Activated CD8-positive, alpha-beta memory T cell treated with anti-CD3 and anti-CD28 coated beads, Interleukin-2, amount 50 U/mL, for 1 hour (primary cell): Measurements from ENCODE around the gene PLXDC2.

ENCODE experiments used
- DNase-seq: peaks from one replicate; pipeline ENCODE4 v3.0.0-alpha.2; 2020; ENCODE audit errors: extremely low read depth

The PLXDC2 gene

DNA sequence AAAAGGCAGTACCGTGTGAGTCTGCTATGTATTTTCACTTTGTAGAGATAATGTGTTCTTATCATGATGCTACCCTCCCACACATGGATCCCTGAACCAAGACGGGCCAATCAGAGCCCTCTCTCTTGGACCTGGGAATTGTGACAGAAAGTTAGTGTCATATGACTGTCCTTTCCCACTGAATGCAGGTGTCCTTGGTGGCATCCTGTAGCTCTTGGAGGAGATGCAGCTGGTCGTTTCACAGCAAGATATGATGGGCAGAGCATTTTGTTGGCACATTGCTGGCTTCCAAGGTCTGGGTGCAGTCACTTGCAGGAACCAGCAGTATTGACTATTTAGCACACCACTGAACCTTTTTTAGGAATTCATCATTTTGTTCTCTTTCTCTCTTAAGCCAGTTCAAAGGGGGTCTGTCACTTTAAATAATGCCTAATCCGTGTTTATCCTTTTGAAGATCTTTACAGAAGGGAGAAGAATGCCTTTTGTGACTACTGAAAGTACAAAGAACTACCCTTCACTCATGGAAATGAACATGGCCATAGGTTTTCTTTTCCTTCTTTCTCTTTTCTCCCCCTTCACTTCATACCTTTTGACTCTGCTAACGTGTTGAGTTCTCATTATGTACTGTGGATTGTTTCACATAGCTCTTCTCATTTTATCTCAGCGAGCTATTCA, 125.1 kb downstream of the PLXDC2 start:
- DNase-seq, result no peak

DNA sequence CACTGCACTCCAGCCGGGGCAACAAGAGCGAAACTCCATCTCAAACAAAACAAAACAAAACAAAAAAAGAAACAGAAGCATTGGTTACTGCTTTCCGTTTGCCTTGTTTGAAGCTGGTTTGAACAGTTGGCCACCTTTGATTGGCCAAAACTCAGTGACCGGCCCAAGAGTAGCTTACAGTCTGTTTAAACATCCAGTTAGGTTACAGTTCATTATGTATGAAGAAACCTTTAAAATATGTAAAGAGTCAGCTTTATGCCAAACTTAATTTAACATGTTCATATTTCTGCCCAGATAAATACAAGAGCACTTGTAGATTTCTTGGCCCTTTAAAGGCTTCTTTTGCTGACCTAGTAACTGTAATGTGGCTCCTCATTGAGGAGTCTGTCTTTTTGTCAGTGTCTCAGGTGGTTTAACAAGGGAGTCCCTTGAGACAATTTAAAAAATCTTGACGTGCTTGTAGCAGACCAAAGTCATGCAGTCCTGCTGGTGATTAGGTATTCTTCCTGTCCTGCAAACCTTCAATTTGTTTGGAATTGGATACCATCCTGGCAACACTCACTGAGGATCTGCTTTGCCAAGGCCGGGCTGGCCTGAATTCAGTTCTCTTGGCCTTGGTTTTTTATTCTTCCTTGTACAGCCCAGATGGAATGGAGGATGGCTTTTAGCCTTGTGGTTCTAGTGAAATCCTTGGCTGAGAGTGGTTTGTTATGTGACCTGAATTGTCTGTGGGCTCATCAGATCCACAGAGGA, 128.9 kb downstream of the PLXDC2 start:
- DNase-seq, result no peak

DNA sequence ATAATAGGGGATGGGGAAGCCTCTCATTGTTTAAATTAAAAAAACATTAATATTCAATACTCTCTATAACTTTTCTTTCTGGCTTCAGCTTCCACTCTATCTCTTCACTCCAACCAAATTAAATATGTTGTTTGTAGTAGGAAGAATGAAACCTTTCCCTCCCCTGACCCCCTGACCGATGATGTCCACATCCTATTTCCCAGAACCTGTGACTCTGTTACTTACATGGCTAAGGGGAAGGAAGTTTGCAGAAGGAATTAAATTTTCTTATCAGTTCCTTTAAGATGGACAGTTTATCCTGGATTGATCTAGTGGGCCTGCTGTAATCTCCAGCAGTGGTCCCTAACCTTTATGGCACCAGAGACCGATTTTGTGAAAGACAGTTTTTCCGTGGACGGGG, 130.0 kb downstream of the PLXDC2 start:
- no peak for DNase-seq

DNA sequence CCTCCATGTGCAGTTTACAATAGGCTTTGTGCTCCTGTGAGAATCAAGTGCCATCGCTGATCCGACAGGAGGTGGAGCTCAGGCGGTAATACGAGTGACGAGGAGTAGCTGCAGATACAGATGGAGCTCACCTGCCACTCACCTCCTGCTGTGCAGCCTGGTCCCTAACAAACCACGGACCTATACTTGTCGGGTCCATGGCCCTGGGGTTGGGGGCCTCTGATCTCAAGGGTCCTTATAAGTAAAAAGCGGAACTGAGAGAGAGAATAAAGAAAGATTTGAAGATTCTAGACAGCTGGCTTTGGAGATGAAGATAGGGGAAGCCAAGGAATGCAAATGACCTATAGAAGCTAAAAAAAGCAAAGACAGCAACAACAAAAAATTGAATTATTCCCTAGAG, 130.6 kb downstream of the PLXDC2 start:
- no peak for DNase-seq

DNA sequence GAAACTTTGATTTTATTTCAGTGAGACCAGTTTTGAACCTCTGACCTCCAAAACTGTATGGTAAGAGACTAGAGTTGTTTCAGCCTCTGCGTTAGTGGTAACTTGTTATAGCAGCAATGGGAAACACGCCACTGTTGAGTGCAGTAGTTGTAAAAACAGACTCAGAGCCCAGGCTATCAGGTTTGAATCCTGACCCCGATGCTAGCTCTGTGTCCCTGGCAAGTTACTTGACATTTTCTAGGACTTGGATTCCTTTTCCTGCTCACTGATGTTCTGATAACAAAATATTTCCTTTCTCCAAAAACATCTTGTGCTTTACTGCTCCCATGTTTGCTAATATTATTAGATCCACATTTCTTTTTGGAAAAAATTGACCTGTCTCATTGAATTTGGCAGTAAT, 131.0 kb downstream of the PLXDC2 start:
- no peak for DNase-seq

DNA sequence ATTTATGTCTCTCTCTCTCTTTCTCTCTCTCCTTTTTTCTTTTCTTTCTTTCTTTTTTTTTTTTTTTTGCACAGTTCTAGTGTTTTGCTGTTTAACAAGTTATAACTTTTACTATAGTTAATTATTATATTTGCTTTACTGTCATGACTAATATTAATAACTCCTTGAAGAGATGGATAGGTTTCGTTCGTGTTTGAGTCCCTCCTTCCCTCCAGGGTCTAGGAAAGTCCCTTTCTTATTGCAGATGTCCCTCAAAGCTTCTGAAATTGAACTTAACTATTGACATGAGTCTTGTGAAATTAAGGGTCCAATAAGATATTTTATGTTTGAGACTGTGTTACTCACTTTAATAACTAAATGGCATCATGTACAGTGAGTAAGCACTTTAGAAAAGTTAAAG, 131.4 kb downstream of the PLXDC2 start:
- no peak for DNase-seq

DNA sequence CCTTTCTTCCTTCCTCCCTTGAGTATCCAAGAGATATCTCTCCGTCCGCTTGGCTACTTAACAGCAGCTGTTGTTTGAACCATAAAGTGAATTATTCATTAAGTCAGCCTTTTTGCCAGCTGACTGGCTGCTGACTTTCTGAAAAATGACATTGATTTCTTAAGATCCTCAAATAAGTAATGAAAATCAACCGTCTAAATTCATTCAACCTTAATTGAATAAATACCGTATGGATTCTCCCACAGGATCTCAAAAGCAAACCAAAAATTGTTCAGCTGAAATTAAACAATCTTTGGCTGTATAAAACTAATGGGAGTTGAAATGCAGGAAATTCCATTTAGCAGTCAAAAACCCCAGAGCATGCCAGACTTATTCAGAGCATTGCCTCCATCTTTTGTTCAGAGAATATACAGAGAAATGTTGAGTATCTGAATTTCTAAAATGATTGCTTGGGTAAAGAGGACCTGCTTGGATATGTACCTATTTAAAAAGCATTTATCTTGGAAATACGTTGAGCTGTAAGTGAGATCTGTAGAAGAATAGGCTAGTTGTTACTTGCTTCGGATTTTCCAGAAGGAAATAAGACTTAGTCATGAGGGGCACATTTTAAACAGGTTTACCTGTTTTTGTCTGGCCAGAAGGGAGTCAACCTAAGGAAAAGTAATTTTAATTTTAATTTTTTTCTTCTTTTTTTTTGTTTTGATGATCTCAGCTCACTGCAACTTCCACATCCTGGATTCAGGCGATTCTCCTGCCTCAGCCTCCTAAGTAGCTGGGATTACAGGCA, 136.2 kb downstream of the PLXDC2 start:
- DNase-seq, result no peak

DNA sequence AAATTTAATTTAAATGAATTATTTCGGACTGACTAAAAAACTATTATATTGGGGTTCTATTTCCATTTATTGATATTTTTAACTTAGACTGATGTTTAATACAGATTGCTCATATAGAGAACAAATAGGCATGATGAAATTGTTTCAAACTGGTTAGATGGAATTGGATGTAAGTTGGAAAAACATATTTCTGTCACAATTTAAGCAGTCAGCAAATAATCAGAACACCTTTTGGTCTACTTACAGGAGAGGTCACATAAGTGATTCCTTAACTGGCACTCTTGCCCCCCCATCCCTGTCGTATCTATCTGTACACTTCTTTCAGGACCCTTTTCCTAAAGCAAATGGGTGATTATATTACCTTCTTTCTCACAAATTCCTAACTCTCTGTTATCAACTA, 138.4 kb downstream of the PLXDC2 start:
- no peak for DNase-seq

DNA sequence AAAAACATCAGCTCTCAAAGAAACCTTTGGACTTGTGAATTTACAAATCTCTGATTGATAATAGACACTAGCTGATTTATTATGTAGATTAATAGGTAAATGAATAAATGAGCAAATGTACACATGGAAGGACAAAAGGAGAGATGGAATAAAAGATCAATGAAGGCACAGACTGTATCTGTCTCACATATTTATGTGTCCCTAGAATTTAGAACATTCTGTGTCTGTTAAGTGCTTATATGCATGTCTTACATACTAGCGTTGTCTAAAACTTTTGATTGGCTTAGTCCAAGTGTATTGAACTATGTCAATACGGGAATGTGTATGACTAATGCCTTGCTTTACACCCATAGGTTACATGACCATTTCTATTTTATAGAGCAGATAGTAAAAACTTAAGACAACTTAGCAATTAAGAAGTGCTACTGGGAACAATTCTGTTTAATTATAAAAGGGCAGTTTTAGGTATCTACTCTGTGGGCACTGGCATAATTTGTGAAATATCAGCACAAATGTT, 140.3 kb downstream of the PLXDC2 start:
- no peak for DNase-seq

DNA sequence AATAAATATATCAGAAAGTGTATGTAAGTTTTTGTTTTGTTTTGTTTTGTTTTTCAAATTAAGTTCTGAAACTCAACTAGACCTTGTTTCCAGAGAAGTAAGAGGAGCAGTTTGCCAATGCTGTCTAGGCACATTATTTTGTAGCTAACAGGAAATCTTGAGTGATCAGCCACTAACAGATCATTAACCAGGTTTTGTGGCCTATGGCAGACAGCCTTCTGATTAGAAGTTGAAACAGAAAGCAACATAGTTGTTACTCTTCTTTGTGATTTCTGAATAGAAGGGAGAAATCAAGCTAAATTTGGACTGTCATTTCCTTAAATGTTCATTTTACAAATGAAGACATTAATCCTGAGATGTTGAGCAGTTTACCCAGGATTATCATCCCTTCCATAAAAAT, 142.6 kb downstream of the PLXDC2 start:
- no peak for DNase-seq

DNA sequence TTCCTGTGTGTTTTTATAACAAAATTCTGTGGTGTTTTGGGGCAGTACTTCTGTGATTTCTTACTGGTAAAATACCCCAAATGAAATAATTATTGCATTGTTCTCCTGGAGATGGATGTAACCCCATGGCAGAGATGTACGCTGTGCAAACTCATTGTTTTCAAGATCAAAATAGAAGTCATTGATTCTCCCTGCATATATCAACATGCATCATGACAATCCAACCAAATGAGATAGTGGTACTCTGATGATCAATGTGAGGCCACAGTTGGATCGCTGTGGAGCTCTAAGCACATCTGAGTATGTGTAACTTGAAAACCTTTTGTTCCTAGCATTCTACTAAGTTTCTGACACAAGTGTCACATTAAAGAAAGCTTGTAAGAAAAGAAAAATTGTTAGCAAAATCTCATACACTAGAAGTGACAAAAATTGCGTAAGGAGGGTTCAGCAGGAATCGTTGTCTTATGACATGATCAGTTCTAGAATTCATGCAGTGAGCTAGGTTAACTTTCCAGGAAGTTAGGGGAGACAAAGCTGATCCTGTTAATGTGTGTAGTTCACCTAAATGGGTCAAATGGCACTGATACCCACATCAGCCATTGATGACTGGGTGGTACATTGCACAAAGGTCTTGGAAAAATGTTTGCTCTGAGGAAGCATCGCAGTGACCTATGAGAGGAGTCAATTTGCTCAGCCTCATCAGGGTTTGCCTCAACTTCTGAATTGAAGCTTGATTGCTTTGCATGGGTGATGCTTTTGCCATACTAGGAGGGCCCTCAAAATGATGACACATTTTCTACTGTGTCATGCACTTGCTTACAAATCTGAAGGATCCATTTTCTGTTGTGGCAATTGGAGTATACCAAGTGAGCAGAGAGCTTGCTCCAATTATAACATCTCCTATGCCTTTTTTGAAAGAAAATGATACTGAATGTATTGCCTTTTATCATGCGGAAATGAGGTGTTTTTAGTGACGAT, 145.1 kb downstream of the PLXDC2 start:
- no peak for DNase-seq

DNA sequence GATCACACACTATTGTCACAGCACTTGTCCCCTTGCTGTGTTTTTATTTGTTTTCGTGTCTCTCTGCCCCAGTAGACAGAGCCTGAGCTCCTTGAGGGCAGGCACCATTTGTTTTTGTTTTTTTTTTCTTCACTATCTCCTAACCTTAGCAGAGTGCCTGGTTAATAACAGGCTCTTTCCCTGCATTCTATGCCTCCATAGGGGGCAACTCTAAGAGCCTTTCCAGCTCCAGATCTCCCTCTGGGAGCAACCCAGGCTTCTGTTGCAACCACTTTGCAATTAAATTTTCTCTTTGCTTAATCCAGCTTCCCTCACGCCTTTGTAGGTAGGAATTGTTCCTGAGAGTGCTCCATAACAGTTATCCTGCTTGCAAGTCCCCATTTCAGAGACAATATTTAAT, 148.4 kb downstream of the PLXDC2 start:
- DNase-seq, result no peak

DNA sequence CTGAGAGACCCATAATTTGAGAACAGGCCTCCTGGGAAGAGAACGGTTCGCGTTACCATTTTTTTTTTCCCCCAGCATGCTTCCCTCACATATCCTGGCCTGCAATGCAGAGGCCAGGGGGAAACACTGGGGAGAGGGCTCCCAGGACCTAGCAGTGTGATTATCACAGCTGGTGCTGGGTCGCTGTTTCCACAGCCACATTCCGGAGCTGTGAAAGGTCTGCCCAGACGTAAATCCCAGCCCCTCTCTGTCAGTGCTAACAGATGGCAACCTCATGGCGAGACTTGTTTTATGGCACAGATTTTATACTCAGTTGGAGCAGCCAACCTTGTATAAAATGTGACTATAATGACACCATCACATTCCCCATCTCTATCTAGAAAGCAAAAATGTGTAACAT, 150.5 kb downstream of the PLXDC2 start:
- DNase-seq, result no peak

DNA sequence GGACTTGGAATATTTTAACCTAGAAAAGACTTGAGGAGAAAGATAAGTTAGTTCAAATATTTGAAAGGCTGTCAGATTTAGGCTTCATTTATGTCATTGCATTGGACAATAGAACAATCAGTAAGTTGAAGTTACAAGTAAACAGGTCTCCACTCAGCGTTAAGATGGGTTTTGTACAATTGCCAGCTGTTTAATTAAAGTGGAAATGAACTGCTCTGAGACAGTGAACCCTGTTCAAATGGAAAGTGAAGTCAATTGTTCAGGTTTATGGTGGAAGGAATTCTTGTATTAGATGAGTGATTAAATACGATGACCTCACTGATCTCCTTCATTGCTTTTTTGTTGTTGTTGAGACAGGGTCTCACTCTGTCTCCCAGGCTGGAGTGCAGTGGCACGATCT, 151.7 kb downstream of the PLXDC2 start:
- DNase-seq, result no peak

DNA sequence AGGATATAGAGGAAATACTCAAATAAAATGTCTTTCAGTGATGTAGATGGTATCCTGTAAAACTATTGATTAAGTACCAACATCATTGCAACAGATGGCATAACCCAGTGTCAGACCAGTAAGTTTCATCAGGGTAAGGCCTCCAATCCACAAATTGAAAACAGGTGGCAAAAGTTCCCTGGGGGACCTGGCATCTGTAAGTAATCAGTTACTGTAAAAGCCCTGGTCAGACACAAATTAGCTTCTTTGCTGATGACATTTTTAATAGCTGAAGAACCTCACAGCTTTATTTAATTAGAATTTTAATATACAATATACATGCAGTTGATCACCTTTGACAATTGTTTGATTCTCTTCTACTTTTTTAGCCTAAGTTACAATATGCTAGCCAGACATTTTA, 152.5 kb downstream of the PLXDC2 start:
- DNase-seq, result no peak

DNA sequence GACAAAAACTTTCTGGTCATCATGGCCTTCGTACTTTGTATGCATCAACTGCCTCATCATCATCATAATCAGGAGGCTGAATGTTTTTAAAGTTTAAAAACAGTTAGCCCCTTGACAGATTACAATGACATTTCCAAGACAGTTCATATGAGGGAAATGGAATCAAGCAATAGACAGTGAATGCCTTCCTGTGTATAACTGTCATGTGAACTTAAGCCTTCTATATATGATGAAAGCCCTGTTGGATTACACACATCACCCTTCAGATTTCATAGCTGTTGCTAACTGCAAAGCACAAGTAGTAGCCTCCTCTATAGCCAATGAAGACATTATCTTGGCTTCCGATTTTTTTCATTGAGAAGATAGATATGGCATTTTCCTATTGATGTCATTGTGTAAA, 154.0 kb downstream of the PLXDC2 start:
- no peak for DNase-seq

DNA sequence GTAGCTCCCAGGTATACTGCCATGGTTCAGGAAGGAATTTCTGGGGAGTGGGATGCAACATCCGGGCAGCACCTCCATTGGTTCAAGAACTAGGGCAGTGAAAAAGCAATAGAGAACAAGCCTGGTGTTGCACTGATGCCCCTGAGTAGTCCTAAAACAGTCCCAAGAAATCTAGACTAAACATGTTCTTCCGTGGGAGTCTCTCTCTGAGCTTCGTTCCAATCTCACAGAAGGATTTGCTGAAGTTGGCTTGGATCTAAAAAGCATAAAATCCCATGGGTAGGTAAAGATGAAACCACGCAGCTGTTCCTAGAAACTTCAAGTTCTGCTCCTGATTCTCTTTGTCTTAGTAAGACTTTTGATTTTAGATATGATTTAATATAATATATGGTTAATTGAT, 154.5 kb downstream of the PLXDC2 start:
- DNase-seq, result no peak

DNA sequence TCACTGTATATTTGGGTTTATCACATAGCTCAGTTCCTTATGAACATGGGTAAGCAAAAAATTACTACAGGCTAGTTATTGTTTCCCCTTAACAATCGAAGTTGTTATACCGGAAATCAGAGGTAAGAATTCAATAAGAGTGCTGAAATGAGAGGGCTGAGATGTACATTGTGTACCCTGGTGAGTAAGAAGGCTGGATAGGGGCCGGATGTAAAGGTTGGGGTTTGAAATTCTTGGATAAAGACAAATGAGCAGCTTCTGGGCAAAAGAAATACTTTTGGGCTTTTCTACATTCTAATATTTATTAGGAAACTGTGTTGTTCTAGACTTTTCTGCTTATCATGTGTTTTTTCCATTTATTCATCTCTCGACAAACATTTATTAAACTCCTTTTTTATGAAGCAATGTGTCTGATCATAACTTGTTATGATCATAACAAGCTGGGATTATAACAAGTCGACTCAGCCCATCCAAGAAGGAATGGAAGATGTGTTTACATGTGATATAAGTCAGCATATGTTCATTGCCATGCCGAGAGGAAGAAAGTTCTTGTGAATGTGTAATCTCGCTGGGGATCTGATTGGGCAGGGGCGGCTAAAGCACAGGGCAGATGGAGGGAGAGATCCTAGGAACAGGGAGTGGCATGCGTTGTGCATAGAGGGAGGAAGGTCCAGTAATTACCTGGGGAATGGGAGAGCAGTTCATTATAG, 155.3 kb downstream of the PLXDC2 start:
- DNase-seq, result no peak

DNA sequence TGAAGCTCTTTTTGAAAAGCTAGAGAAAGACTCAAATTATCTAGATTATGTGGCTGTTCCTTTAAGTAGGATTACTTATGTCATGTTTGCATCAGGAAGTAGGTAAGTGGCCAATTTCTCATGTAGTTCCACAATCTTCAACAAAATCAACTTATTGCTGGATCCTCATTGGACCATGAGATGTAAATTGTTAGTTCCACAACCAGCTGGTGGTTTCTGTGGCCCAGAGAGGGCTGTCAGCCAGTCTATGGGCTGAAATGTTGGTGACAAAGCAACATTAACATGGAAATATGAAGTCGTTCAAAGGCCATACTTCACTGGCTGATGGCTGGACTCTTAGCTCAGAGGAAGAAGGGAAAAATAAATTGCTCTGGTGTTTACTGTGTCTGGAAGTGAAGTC, 157.9 kb downstream of the PLXDC2 start:
- DNase-seq, result no peak

DNA sequence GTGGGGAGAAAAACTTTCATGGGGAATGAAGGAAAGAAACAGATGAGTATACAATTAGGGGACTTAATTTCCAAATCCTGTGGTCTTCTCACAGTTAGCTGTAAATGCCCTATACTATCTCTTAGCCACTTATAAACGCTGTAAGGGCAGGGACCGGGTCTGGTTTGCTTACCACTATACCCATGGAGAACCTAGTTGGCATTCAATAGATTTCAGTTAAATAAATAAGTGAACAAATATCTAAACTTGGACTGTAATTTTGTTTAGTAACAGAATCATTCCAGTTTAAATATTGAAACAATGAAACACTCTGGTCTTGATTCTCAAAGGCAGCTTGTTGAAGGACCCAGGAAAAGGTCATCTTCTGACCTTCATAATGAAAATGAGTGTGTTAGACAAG, 158.3 kb downstream of the PLXDC2 start:
- no peak for DNase-seq

DNA sequence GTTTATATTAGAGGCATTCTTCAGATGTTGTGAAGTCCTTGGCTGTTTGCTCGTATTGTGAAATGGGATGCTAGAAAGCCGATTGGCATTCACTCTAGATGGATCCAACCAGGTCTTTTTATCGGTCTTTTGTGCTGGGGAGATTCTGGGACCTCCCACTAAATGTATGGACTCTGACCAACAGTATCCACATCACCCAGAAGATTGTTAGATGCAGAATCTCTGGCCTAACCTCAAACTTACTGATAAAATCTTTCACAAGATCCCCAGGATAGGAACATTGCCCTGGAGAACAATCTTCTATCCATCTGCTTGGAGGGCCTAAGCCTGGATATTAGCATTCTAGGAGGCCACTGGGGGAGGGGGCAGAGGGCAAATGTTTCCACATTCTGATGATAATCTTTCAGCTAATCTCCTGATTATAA, 160.9 kb downstream of the PLXDC2 start:
- no peak for DNase-seq
